Upper lobe of left lung (tissue), 6 donors: ENCODE measurements around the gene CAND2. TPM values are rescaled to one million over a fixed set of nuclear protein-coding genes. Genes with fewer than 3 reads are reported as not detected.

Source experiments
- ATAC-seq, 2 donors: fragments of 200-7000 bp; cut with Tn5 transposase; one replicate each; pipeline ENCODE4 v1.9.1; 2022; ENCODE audit warnings: mild to moderate bottlenecking in 2 of 2, moderate library complexity in 2 of 2; ENCODE audit not compliant: low FRiP score in 2 of 2
- DNase-seq, 2 donors: peaks; one replicate each; pipeline ENCODE4 v3.0.0-alpha.2; 2019 to 2020
- H3K27ac ChIP-seq, 4 donors: fragments of 200-600 bp; sonication (generic); one replicate each; pipeline ENCODE4 v1.5.1; 2016 to 2019
- H3K27me3 ChIP-seq, 4 donors: fragments of 200-600 bp; sonication (generic); one replicate each; pipeline ENCODE4 v1.5.1; 2017 to 2019
- H3K36me3 ChIP-seq, 4 donors: fragments of 200-600 bp; sonication (generic); one replicate each; pipeline ENCODE4 v1.5.1; 2016 to 2019
- H3K4me1 ChIP-seq, 4 donors: fragments of 200-600 bp; sonication (generic); one replicate each; pipeline ENCODE4 v1.5.1; 2018 to 2019
- H3K4me3 ChIP-seq, 4 donors: fragments of 200-600 bp; sonication (generic); one replicate each; pipeline ENCODE4 v1.5.1; 2017 to 2019; ENCODE audit warnings: mild to moderate bottlenecking in 2 of 4, moderate library complexity in 1 of 4
- H3K9me3 ChIP-seq, 4 donors: fragments of 200-600 bp; sonication (generic); one replicate each; pipeline ENCODE4 v1.5.1; 2018 to 2019
- EP300 ChIP-seq, 4 donors: sonication (generic); formaldehyde crosslinking; IDR thresholded peaks; one replicate each; pipeline ENCODE4 v1.5.1; 2017; ENCODE audit warnings: antibody characterized with exemption in 4 of 4, control low read depth in 2 of 4
- POLR2A ChIP-seq, 4 donors: fragments of 450-650 bp; IDR thresholded peaks; one replicate each; pipeline ENCODE4 v1.5.1; 2016 to 2017; ENCODE audit warnings: antibody characterized with exemption in 4 of 4, mild to moderate bottlenecking in 2 of 4
- POLR2AphosphoS5 ChIP-seq, 2 donors: sonication (generic); formaldehyde crosslinking; IDR thresholded peaks; one replicate each; pipeline ENCODE4 v1.5.1; 2017; ENCODE audit warnings: antibody characterized with exemption in 2 of 2
- WGBS, 2 donors: methylation state at CpG; one replicate each; pipeline ENCODE4 v1.1.5; 2017 to 2018; 5-methylcytosine and 5-hydroxymethylcytosine counted together
- total RNA-seq, 6 donors: library from RNA; depleted of rRNA in 4 of 6; stranded (reverse); fragments of >200 nt in 4 of 6; gene quantifications; one replicate each; pipeline versions ENCODE4 v1.1.0 to v1.2.1, GENCODE V29; 2016 to 2021
- TF ChIP-seq, protein P1 (sequence below), 6 experiments: fragments of 450-650 bp in 4 of 6; fragments of 200-600 bp in 2 of 6; sonication (generic) in 2 of 6; IDR thresholded peaks; one replicate each; pipeline ENCODE4 v1.5.1; 2016 to 2019; ENCODE audit warnings: antibody characterized with exemption in 6 of 6
- donor health status: DM: no; HTN: no; CAD: no; lungs with moderate emphysema.
- donor health status: DM: no; HTN: yes; CAD: no; lungs with severe emphysema.

Gene CAND2
- 1 to 10 TPM; 2.3 to 7.3 (median 5.0) TPM for total RNA-seq

GRCh38 chr3:12796171-12797123 lies at the start of gene CAND2:
Gene CAND2 (plus strand): TSS chr3:12796680. CDS start chr3:12796721, 41 bp downstream.
- Histone ChIP-seq H3K27ac (peak within 1 kb of the TSS; percentile 63 to 87 (median 72)), H3K4me1 (peaks cover 2 to 17% (median 7%) of the 10 kb centered on the region in 4 donors), H3K9me3 (no peaks in the 10 kb centered on the region), H3K36me3 (no peaks in the 10 kb centered on the region), H3K27me3 (peaks cover 0 to 2% (median 0%) of the 10 kb centered on the region in 4 donors), H3K4me3 (peak within 1 kb of the TSS; percentile 32 to 68 (median 50))
- ATAC-seq (peak; percentile 30 to 90), DNase-seq (peak; percentile 36 to 91)
- TF ChIP-seq POLR2A (IDR thresholded peaks at IDR 0.05) (peak in 1 of 4 donors; percentile 27), POLR2AphosphoS5 (IDR thresholded peaks at IDR 0.05) (peak in 1 of 2 donors; percentile 44), EP300 (IDR thresholded peaks at IDR 0.05) (no peak)
- TF ChIP-seq, protein P1, sequence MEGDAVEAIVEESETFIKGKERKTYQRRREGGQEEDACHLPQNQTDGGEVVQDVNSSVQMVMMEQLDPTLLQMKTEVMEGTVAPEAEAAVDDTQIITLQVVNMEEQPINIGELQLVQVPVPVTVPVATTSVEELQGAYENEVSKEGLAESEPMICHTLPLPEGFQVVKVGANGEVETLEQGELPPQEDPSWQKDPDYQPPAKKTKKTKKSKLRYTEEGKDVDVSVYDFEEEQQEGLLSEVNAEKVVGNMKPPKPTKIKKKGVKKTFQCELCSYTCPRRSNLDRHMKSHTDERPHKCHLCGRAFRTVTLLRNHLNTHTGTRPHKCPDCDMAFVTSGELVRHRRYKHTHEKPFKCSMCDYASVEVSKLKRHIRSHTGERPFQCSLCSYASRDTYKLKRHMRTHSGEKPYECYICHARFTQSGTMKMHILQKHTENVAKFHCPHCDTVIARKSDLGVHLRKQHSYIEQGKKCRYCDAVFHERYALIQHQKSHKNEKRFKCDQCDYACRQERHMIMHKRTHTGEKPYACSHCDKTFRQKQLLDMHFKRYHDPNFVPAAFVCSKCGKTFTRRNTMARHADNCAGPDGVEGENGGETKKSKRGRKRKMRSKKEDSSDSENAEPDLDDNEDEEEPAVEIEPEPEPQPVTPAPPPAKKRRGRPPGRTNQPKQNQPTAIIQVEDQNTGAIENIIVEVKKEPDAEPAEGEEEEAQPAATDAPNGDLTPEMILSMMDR (IDR thresholded peaks at IDR 0.05), result peak in 2 of 6 experiments; percentile 10 to 22
- 9 to 16% methylated on average over 26 to 58 of the region's 61 CpGs for WGBS, 2 donors

DNA sequence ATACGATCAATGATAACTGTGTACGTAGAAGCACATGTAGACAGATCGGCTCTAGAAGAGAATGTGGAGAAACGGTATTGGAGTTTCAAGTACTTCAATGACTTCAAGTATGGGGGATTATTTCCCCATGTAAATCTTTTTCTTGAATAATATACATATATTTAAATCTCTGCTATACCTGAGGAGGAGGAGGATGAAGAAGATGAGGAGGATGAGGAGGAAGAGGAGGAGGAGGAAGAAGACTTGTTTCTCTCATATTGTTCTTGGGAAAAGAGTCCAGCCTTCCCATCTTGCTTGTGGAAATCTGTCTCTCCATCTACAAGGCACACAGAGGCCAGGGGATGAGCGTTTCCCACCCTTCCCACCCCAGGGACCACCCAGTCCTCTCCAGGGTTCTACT lies 48.0 kb upstream of the CAND2 start:
- ATAC-seq, result no peak
- no peak for DNase-seq
- Histone ChIP-seq H3K4me1 (peaks cover 0 to 7% (median 0%) of the 10 kb centered on the region in 4 donors), H3K36me3 (no peaks in the 10 kb centered on the region), H3K27ac (no peak overlapping the region), H3K9me3 (no peaks in the 10 kb centered on the region), H3K27me3 (no peaks in the 10 kb centered on the region), H3K4me3 (no peak overlapping the region)
- 91% methylated on average over 5 of the region's 5 CpGs for WGBS, 2 donors
- TF ChIP-seq POLR2A (IDR thresholded peaks at IDR 0.05), result no peak
- TF ChIP-seq, protein P1 (IDR thresholded peaks at IDR 0.05), result no peak
- no peak for TF ChIP-seq POLR2AphosphoS5 (IDR thresholded peaks at IDR 0.05)
- TF ChIP-seq EP300 (IDR thresholded peaks at IDR 0.05), result no peak

DNA sequence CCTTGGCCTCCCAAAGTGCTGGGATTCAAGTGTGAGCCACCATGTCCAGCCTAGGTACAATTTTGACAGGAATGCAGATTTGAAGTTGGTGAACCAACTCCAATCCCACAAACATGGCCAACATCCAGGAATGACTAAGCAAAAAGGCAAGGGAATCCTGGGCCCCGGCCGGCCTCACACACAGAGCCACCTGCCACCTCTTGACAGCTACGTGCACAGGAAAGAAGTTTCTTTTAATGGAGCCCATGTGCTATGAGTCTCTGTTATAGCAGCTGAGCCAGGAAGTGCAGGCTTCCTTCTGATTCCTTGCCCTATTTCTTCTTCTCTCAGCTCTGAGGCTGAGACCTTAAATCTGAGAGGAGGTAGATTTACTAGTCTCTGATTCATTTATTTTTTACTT lies 46.3 kb upstream of the CAND2 start:
- H3K9me3 ChIP-seq, result no peaks in the 10 kb centered on the region
- ATAC-seq, result peak in 1 of 2 donors; percentile 23
- H3K4me1 ChIP-seq, result peaks cover 0 to 7% (median 0%) of the 10 kb centered on the region in 4 donors
- H3K27ac ChIP-seq, result peak overlapping the region in 1 of 4 donors; percentile 18
- 9 to 36% methylated on average over 3 of the region's 3 CpGs for WGBS, 2 donors
- no peak overlapping the region for H3K4me3 ChIP-seq
- no peak for TF ChIP-seq POLR2A (IDR thresholded peaks at IDR 0.05)
- no peak for TF ChIP-seq POLR2AphosphoS5 (IDR thresholded peaks at IDR 0.05)
- TF ChIP-seq, protein P1 (IDR thresholded peaks at IDR 0.05), result no peak
- TF ChIP-seq EP300 (IDR thresholded peaks at IDR 0.05), result no peak
- peak in 1 of 2 donors; percentile 75 for DNase-seq
- H3K36me3 ChIP-seq, result no peaks in the 10 kb centered on the region
- no peaks in the 10 kb centered on the region for H3K27me3 ChIP-seq

DNA sequence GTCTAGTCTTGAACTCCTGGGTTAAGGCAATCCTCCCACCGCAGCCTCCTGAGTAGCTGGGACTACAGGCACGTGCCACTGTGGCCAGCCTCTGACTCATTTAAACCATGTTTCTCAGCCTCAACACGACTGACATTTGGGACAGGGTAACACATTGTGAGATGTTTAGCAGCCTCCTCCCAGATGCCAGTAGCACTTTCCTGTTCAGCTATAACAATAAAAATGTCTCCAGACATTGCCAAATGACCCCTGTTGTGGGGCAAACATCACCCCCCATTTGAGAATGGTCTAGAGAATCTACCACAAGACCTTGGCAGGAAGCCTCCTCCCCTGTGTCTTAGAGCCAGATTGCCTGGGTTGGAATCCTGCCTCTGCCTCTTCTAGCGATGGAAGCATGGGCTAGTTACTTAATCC lies 45.8 kb upstream of the CAND2 start:
- H3K27me3 ChIP-seq, result no peaks in the 10 kb centered on the region
- 83 to 88% methylated on average over 4 of the region's 4 CpGs for WGBS, 2 donors
- peak in 1 of 2 donors; percentile 58 for ATAC-seq
- TF ChIP-seq EP300 (IDR thresholded peaks at IDR 0.05) (no peak), POLR2AphosphoS5 (IDR thresholded peaks at IDR 0.05) (no peak)
- TF ChIP-seq, protein P1 (IDR thresholded peaks at IDR 0.05), result no peak
- no peak for DNase-seq
- H3K9me3 ChIP-seq, result no peaks in the 10 kb centered on the region
- peaks cover 0 to 7% (median 0%) of the 10 kb centered on the region in 4 donors for H3K4me1 ChIP-seq
- no peak overlapping the region for H3K4me3 ChIP-seq
- peak overlapping the region in 1 of 4 donors; percentile 18 for H3K27ac ChIP-seq
- H3K36me3 ChIP-seq, result no peaks in the 10 kb centered on the region
